Gastroesophageal sphincter (tissue), 4 donors: Measurements from ENCODE around the gene NIT2. TPM values are rescaled to one million over a fixed set of nuclear protein-coding genes. Genes with fewer than 3 reads are reported as not detected.
"Not testable (repeated sequence)": the region's sequence is repeated elsewhere in the genome, so short reads cannot be mapped to it uniquely, and the experiment has no call there.

Source experiments
- ATAC-seq: fragments of 150-250 bp; one replicate; pipeline ENCODE4 v1.9.1; 2016; ENCODE audit warnings: mild to moderate bottlenecking, moderate library complexity
- H3K27ac ChIP-seq, 4 donors: fragments of 200-600 bp; sonication (generic) in 3 of 4; 1 replicate in 3 of 4; 2 replicates in 1 of 4; pipeline ENCODE4 v1.5.1; 2016 to 2019
- H3K27me3 ChIP-seq: fragments of 200-600 bp; sonication (generic); one replicate; pipeline ENCODE4 v1.5.1; 2019
- H3K36me3 ChIP-seq, 2 donors: fragments of 200-600 bp; sonication (generic); one replicate each; pipeline ENCODE4 v1.5.1; 2019; ENCODE audit warnings: control low read depth in 1 of 2
- H3K4me1 ChIP-seq, 3 donors: fragments of 200-600 bp; sonication (generic); 1 replicate in 2 of 3; 2 replicates in 1 of 3; pipeline ENCODE4 v1.5.1; 2016 to 2019; ENCODE audit warnings: control low read depth in 2 of 3
- H3K4me3 ChIP-seq, 2 donors: fragments of 200-600 bp; sonication (generic); one replicate each; pipeline ENCODE4 v1.5.1; 2019; ENCODE audit warnings: mild to moderate bottlenecking in 1 of 2, moderate library complexity in 1 of 2
- H3K9me3 ChIP-seq, 3 donors: fragments of 200-600 bp; sonication (generic); one replicate each; pipeline ENCODE4 v1.5.1; 2017 to 2019; ENCODE audit warnings: control low read depth in 2 of 3
- CTCF ChIP-seq, 4 experiments: fragments of 200-600 bp in 2 of 4; fragments of 450-650 bp in 2 of 4; sonication (generic) in 1 of 4; IDR thresholded peaks; one replicate each; pipeline ENCODE4 v1.5.1; 2017 to 2019; ENCODE audit warnings: antibody characterized with exemption in 4 of 4, mild to moderate bottlenecking in 2 of 4, moderate library complexity in 2 of 4
- EP300 ChIP-seq: sonication (generic); formaldehyde crosslinking; IDR thresholded peaks from one replicate; pipeline ENCODE4 v1.6.1; 2017; ENCODE audit warnings: antibody characterized with exemption, mild to moderate bottlenecking
- POLR2A ChIP-seq, 2 donors: fragments of 450-650 bp; IDR thresholded peaks; one replicate each; pipeline ENCODE4 v1.6.1; 2017; ENCODE audit warnings: antibody characterized with exemption in 2 of 2, mild to moderate bottlenecking in 2 of 2, moderate library complexity in 1 of 2
- POLR2AphosphoS5 ChIP-seq: sonication (generic); formaldehyde crosslinking; IDR thresholded peaks from one replicate; pipeline ENCODE4 v1.6.1; 2017; ENCODE audit warnings: antibody characterized with exemption
- WGBS, 2 donors: methylation state at CpG; one replicate each; pipeline ENCODE4 v1.1.5; 2018; ENCODE audit warnings: low coverage in 1 of 2; 5-methylcytosine and 5-hydroxymethylcytosine counted together
- total RNA-seq, 4 donors: library from RNA; depleted of rRNA; stranded (reverse); fragments of >200 nt; gene quantifications; one replicate each; pipeline ENCODE4 v1.1.0, GENCODE V29; 2016

The NIT2 gene
- total RNA-seq, 4 donors from 2014 or later, result 13.0 to 39.7 (median 21.1) TPM

- WGBS, 2 donors, result 83 to 97% methylated on average over 1 to 5 of the region's 5 CpGs
- Histone ChIP-seq H3K27me3 (no peaks in the 10 kb centered on the region), H3K9me3 (no peaks in the 10 kb centered on the region), H3K36me3 (peaks cover 3 to 92% of the 10 kb centered on the region in 2 donors), H3K27ac (no peak overlapping the region), H3K4me3 (no peak overlapping the region), H3K4me1 (no peaks in the 10 kb centered on the region)
- TF ChIP-seq EP300 (no peak), POLR2A (IDR thresholded peaks at IDR 0.05) (no peak), POLR2AphosphoS5 (no peak), CTCF (IDR thresholded peaks at IDR 0.05) (no peak)
- no peak for ATAC-seq
These were observed 14.2 kb downstream of the NIT2 start for GRCh38 chr3:100348727-100349126.

GRCh38 chr3:100351770-100352169 lies 17.2 kb downstream of the NIT2 start:
- H3K27ac ChIP-seq, result not testable (repeated sequence)
- 100% methylated on average over 1 of the region's 2 CpGs; no CpG with 5 or more reads in 1 of the 2 donors for WGBS, 2 donors

GRCh38 chr3:100352296-100353231 lies 18.0 kb downstream of the NIT2 start:
- Histone ChIP-seq H3K27ac (no peak overlapping the region), H3K36me3 (peaks cover 3 to 92% of the 10 kb centered on the region in 2 donors), H3K4me3 (no peak overlapping the region), H3K4me1 (no peaks in the 10 kb centered on the region), H3K9me3 (no peaks in the 10 kb centered on the region), H3K27me3 (no peaks in the 10 kb centered on the region)
- TF ChIP-seq POLR2AphosphoS5 (no peak), POLR2A (IDR thresholded peaks at IDR 0.05) (no peak)
- no peak for ATAC-seq
- WGBS, 2 donors, result 95% methylated on average over 6 to 7 of the region's 10 CpGs

More at GRCh38 chr3:100351770-100352169, 17.2 kb downstream of the NIT2 start:
- H3K4me3 ChIP-seq, ATAC-seq, H3K9me3 ChIP-seq, H3K27me3 ChIP-seq, H3K4me1 ChIP-seq: not testable (repeated sequence)
- H3K36me3 ChIP-seq, result peaks cover 3 to 92% of the 10 kb centered on the region in 2 donors

- H3K36me3 ChIP-seq, result peaks cover 3 to 92% of the 10 kb centered on the region in 2 donors
- H3K4me3 ChIP-seq, result no peak overlapping the region
- H3K27me3 ChIP-seq, result no peaks in the 10 kb centered on the region
- no peak for ATAC-seq
- H3K27ac ChIP-seq, result no peak overlapping the region
- no peak for TF ChIP-seq POLR2A (IDR thresholded peaks at IDR 0.05)
- no peak for TF ChIP-seq EP300
- no peak for TF ChIP-seq POLR2AphosphoS5
- TF ChIP-seq CTCF (IDR thresholded peaks at IDR 0.05), result no peak
- 94% methylated on average over 3 of the region's 3 CpGs; no CpG with 5 or more reads in 1 of the 2 donors for WGBS, 2 donors
- no peaks in the 10 kb centered on the region for H3K4me1 ChIP-seq
- no peaks in the 10 kb centered on the region for H3K9me3 ChIP-seq
These were observed 20.3 kb downstream of the NIT2 start for GRCh38 chr3:100354850-100355249.

- no peak overlapping the region for H3K4me3 ChIP-seq
- H3K9me3 ChIP-seq, result peaks cover 0 to 6% (median 0%) of the 10 kb centered on the region in 3 donors
- no peak overlapping the region for H3K27ac ChIP-seq
- no peaks in the 10 kb centered on the region for H3K4me1 ChIP-seq
- H3K36me3 ChIP-seq, result peaks cover 0 to 98% of the 10 kb centered on the region in 2 donors
- no peak for ATAC-seq
- 83 to 100% methylated on average over 1 to 2 of the region's 2 CpGs for WGBS, 2 donors
- no peaks in the 10 kb centered on the region for H3K27me3 ChIP-seq
- TF ChIP-seq POLR2A (IDR thresholded peaks at IDR 0.05), result no peak
- no peak for TF ChIP-seq CTCF (IDR thresholded peaks at IDR 0.05)
- no peak for TF ChIP-seq POLR2AphosphoS5
- no peak for TF ChIP-seq EP300
These were observed 23.9 kb downstream of the NIT2 start for GRCh38 chr3:100358413-100358812.

GRCh38 chr3:100359035-100359434 lies 24.5 kb downstream of the NIT2 start:
- H3K36me3 ChIP-seq, result peaks cover 0 to 98% of the 10 kb centered on the region in 2 donors
- H3K9me3 ChIP-seq, result peaks cover 0 to 6% (median 0%) of the 10 kb centered on the region in 3 donors
- WGBS, 2 donors, result 94 to 100% methylated on average over 3 of the region's 3 CpGs
- H3K4me3 ChIP-seq, result no peak overlapping the region
- TF ChIP-seq CTCF (IDR thresholded peaks at IDR 0.05) (no peak), POLR2AphosphoS5 (no peak), EP300 (no peak), POLR2A (IDR thresholded peaks at IDR 0.05) (no peak)
- no peaks in the 10 kb centered on the region for H3K27me3 ChIP-seq
- H3K4me1 ChIP-seq, result no peaks in the 10 kb centered on the region
- no peak overlapping the region for H3K27ac ChIP-seq
- no peak for ATAC-seq
